Activated naive CD4-positive, alpha-beta T cell treated with anti-CD3 and anti-CD28 coated beads for 36 hours (primary cell): Measurements from ENCODE around the gene SKAP1. TPM values are rescaled to one million over a fixed set of nuclear protein-coding genes. Genes with fewer than 3 reads are reported as not detected.

Source experiments
- CTCF ChIA-PET: fragments of 350-600 bp; sonication (Branson Sonifier 250); formaldehyde crosslinking; loops from one replicate; lab custom pipeline; 2021; ENCODE audit warnings: antibody characterized with exemption; lab: Charles Lee
- DNase-seq: peaks from one replicate; pipeline ENCODE4 v3.0.0-alpha.2; 2020
- H3K27ac Mint-ChIP-seq: one replicate; pipeline ENCODE4 v1.8.0; 2021; ENCODE audit warnings: mild to moderate bottlenecking, mixed read lengths
- H3K27me3 Mint-ChIP-seq: one replicate; pipeline ENCODE4 v1.8.0; 2021; ENCODE audit warnings: low read depth, mixed read lengths
- H3K36me3 Mint-ChIP-seq: one replicate; pipeline ENCODE4 v1.8.0; 2021; ENCODE audit warnings: low read depth, mixed read lengths
- H3K4me1 Mint-ChIP-seq: one replicate; pipeline ENCODE4 v1.8.0; 2021; ENCODE audit warnings: low read depth, mixed read lengths
- H3K4me3 Mint-ChIP-seq: one replicate; pipeline ENCODE4 v1.8.0; 2021; ENCODE audit warnings: mild to moderate bottlenecking, moderate library complexity, mixed read lengths
- H3K9me3 Mint-ChIP-seq: one replicate; pipeline ENCODE4 v1.8.0; 2021; ENCODE audit warnings: mixed read lengths
- intact Hi-C: fragments of 100-400 bp; cut with micrococcal nuclease; formaldehyde crosslinking; loops from one replicate; pipeline ENCODE4 v1.15.1; 2023
- microRNA-seq: library from miRNA; unstranded; fragments of <30 nt; microRNA quantifications from one replicate; pipeline ENCODE4 v1.2.0, GENCODE V29; 2022; ENCODE audit warnings: borderline microRNAs expressed, borderline replicate concordance
- total RNA-seq, 2 experiments: library from RNA; stranded (reverse); gene quantifications; one replicate each; pipeline ENCODE4 v1.2.3, GENCODE V29; 2021

Gene SKAP1
- total RNA-seq, 2 experiments from 2014 or later, result 60.3 to 60.5 TPM

DNA sequence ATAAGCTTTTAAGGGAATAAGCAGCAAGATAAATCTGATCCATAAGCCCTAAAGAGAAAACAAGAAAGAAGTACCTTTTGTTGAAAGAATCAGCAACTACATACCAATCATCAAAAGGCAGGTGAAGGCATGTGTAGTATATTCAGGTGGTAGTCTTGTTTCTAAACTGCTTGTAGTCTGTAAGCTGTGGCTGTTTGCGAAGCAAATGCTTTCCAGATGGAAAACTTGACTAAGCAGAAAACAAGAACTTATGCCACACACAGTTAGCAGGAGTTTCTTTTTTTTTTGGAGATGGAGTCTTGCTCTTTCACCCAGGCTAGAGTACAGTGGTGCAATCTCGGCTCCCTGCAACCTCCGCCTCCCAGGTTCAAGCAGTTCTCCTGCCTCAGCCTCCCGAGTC, 334.4 kb downstream of the SKAP1 start:
- intact Hi-C loops, result no loop called here
- H3K4me3 Mint-ChIP-seq, result no peak overlapping the region
- no peaks in the 10 kb centered on the region for H3K9me3 Mint-ChIP-seq
- H3K36me3 Mint-ChIP-seq, result peaks cover 3% of the 10 kb centered on the region
- H3K27ac Mint-ChIP-seq, result no peak overlapping the region
- no peak for DNase-seq
- CTCF ChIA-PET, result interaction anchor here (0.6 to 4.7 kb wide), 6 partner anchors 12 to 786 kb away, joined by 3 to 30 read pairs (median 4); no protein-coding TSS in a partner anchor
- H3K4me1 Mint-ChIP-seq, result peaks cover 23% of the 10 kb centered on the region
- H3K27me3 Mint-ChIP-seq, result no peaks in the 10 kb centered on the region

DNA sequence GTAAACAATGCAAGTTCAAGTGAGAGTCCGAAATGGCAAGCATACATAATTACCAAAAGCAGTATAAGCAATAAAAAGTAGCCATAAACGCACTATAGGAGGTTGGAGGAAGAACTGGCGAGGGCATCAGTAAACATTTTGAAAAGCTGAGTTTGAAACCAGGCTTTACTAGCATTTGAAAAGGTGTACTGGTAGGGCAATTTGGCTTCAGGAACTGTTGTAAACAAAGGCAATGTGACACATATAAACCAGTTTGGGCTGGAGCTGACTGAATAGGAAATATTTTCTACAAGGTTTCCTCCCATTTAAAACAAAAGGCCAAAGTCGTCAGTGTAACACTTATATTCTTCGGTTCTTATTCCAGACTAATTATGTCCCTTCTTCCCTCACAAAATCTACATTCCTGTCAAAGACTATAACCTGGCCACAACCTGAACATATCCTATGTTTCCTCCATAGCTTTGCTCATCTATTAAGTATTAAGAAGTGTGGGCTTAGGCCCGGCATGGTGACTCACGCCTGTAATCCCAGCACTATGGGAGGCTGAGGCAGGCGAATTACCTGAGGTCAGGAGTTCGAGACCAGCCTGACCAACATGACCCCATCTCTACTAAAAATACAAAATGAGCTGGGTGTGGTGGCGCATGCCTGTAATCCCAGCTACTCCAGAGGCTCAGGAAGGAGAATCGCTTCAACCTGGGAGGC, 336.5 kb downstream of the SKAP1 start:
- H3K27ac Mint-ChIP-seq, result no peak overlapping the region
- intact Hi-C loops, result no loop called here
- H3K9me3 Mint-ChIP-seq, result no peaks in the 10 kb centered on the region
- peaks cover 15% of the 10 kb centered on the region for H3K4me1 Mint-ChIP-seq
- no peak overlapping the region for H3K4me3 Mint-ChIP-seq
- H3K27me3 Mint-ChIP-seq, result no peaks in the 10 kb centered on the region
- CTCF ChIA-PET, result no interaction called here
- peaks cover 6% of the 10 kb centered on the region for H3K36me3 Mint-ChIP-seq
- no peak for DNase-seq

- CTCF ChIA-PET, result interaction anchor here (2.1 kb wide), 2 partner anchors 39 to 45 kb away, joined by 6 to 10 read pairs; no protein-coding TSS in a partner anchor
- Mint-ChIP-seq H3K4me1 (peaks cover 4% of the 10 kb centered on the region), H3K9me3 (no peaks in the 10 kb centered on the region), H3K36me3 (peaks cover 3% of the 10 kb centered on the region), H3K27me3 (no peaks in the 10 kb centered on the region), H3K27ac (no peak overlapping the region), H3K4me3 (no peak overlapping the region)
- DNase-seq, result no peak
- intact Hi-C loops, result no loop called here
These were observed 345.1 kb downstream of the SKAP1 start for GRCh38 chr17:48084932-48085331.

Small RNAs within 50 kb of the gene (microRNA-seq; reads per million reads assigned to microRNA genes)
- gene MIR1203, result not detected

Other genes with a start within 250 kb of the SKAP1 start
- not detected for gene HOXB1, start 100.8 kb upstream of the SKAP1 start, total RNA-seq
- 10 to 100 TPM; 15.6 to 18.2 TPM for gene HOXB2, start 114.9 kb upstream of the SKAP1 start, total RNA-seq
- gene HOXB4, start 148.1 kb upstream of the SKAP1 start, total RNA-seq, result 1 to 10 TPM; 2.3 to 2.5 TPM
- gene HOXB3, start 160.0 kb upstream of the SKAP1 start, total RNA-seq, result 1 to 10 TPM; 2.0 TPM
- not detected for gene HOXB5, start 163.6 kb upstream of the SKAP1 start, total RNA-seq
- not detected for gene HOXB6, start 174.8 kb upstream of the SKAP1 start, total RNA-seq
- under 1 TPM in 1 of 2 experiments, not detected in 1; 0.29 TPM for gene HOXB7, start 180.8 kb upstream of the SKAP1 start, total RNA-seq
- gene HOXB8, start 185.1 kb upstream of the SKAP1 start, total RNA-seq, result not detected
- gene HOXB9, start 196.1 kb upstream of the SKAP1 start, total RNA-seq, result 1 to 10 TPM; 6.7 to 6.9 TPM